RWPE2 (cell line): ENCODE data around the gene KDF1.

Source experiments
- ATAC-seq: fragments of 200-7000 bp; cut with Tn5 transposase; 3 replicates; pipeline ENCODE4 v1.9.1; 2021; ENCODE audit warnings: low read depth
- DNase-seq: peaks from one replicate; pipeline ENCODE4 v3.0.0-alpha.2; 2020; ENCODE audit warnings: low spot score
- H3K27ac ChIP-seq: fragments of 450-650 bp; 2 replicates; pipeline ENCODE4 v1.5.1; 2017; ENCODE audit warnings: mild to moderate bottlenecking; ENCODE audit not compliant: poor library complexity, severe bottlenecking
- H3K27me3 ChIP-seq: fragments of 250-450 bp; sonication (Bioruptor Pico); 2 replicates; pipeline ENCODE4 v1.5.1; 2021; ENCODE audit warnings: mild to moderate bottlenecking, moderate library complexity; ENCODE audit not compliant: insufficient read depth, poor library complexity, severe bottlenecking
- H3K36me3 ChIP-seq: fragments of 250-450 bp; sonication (Bioruptor Pico); 2 replicates; pipeline ENCODE4 v1.5.1; 2020; ENCODE audit warnings: low read depth, mild to moderate bottlenecking, moderate library complexity
- H3K4me1 ChIP-seq: fragments of 250-450 bp; sonication (Bioruptor Pico); 2 replicates; pipeline ENCODE4 v1.5.1; 2021; ENCODE audit warnings: mild to moderate bottlenecking, moderate library complexity; ENCODE audit not compliant: insufficient read depth, poor library complexity, severe bottlenecking
- H3K4me3 ChIP-seq: fragments of 250-450 bp; sonication (Bioruptor Pico); 2 replicates; pipeline ENCODE4 v1.5.1; 2021; ENCODE audit warnings: mild to moderate bottlenecking, moderate library complexity; ENCODE audit not compliant: severe bottlenecking
- H3K9me3 ChIP-seq: fragments of 250-450 bp; sonication (Bioruptor Pico); 2 replicates; pipeline ENCODE4 v1.5.1; 2021; ENCODE audit warnings: mild to moderate bottlenecking, moderate library complexity; ENCODE audit not compliant: severe bottlenecking
- CTCF ChIP-seq: fragments of 450-650 bp; IDR thresholded peaks from one replicate; pipeline ENCODE4 v1.5.1; 2017; ENCODE audit warnings: mild to moderate bottlenecking, moderate library complexity; ENCODE audit not compliant: poor library complexity, severe bottlenecking

The KDF1 gene

GRCh38 chr1:26945728-26946127 is 14.5 kb downstream of the KDF1 start:
- Histone ChIP-seq H3K4me3 (no peak overlapping the region), H3K36me3 (peaks cover 80% of the 10 kb centered on the region), H3K9me3 (no peaks in the 10 kb centered on the region), H3K4me1 (no peaks in the 10 kb centered on the region), H3K27me3 (no peaks in the 10 kb centered on the region), H3K27ac (no peak overlapping the region)
- TF ChIP-seq CTCF: no peak
- ATAC-seq (no peak), DNase-seq (no peak)

GRCh38 chr1:26945138-26945537 is 15.1 kb downstream of the KDF1 start:
- no peak overlapping the region for H3K27ac ChIP-seq
- H3K36me3 ChIP-seq: peaks cover 74% of the 10 kb centered on the region

GRCh38 chr1:26942656-26943055 is 17.6 kb downstream of the KDF1 start:
- DNase-seq (no peak), ATAC-seq (no peak)
- peaks cover 3% of the 10 kb centered on the region for H3K4me1 ChIP-seq
- H3K36me3 ChIP-seq: peaks cover 79% of the 10 kb centered on the region
- no peak overlapping the region for H3K27ac ChIP-seq
- H3K4me3 ChIP-seq: no peak overlapping the region
- H3K27me3 ChIP-seq: no peaks in the 10 kb centered on the region
- TF ChIP-seq CTCF: no peak
- no peaks in the 10 kb centered on the region for H3K9me3 ChIP-seq

More at GRCh38 chr1:26945138-26945537, 15.1 kb downstream of the KDF1 start:
- Histone ChIP-seq H3K27me3 (no peaks in the 10 kb centered on the region), H3K9me3 (no peaks in the 10 kb centered on the region), H3K4me1 (peaks cover 1% of the 10 kb centered on the region), H3K4me3 (no peak overlapping the region)
- no peak for ATAC-seq
- no peak for TF ChIP-seq CTCF
- no peak for DNase-seq

GRCh38 chr1:26941311-26941710 is 19.0 kb downstream of the KDF1 start:
- H3K27ac ChIP-seq: no peak overlapping the region
- no peak for TF ChIP-seq CTCF
- H3K27me3 ChIP-seq: no peaks in the 10 kb centered on the region
- no peak for ATAC-seq
- H3K4me1 ChIP-seq: peaks cover 3% of the 10 kb centered on the region
- DNase-seq: no peak
- no peaks in the 10 kb centered on the region for H3K9me3 ChIP-seq
- peaks cover 79% of the 10 kb centered on the region for H3K36me3 ChIP-seq
- H3K4me3 ChIP-seq: no peak overlapping the region

GRCh38 chr1:26938659-26939025 is 21.6 kb downstream of the KDF1 start:
- no peaks in the 10 kb centered on the region for H3K27me3 ChIP-seq
- no peak overlapping the region for H3K4me3 ChIP-seq
- no peaks in the 10 kb centered on the region for H3K9me3 ChIP-seq
- H3K36me3 ChIP-seq: peaks cover 73% of the 10 kb centered on the region
- TF ChIP-seq CTCF: no peak
- ATAC-seq (no peak), DNase-seq (no peak)
- peaks cover 3% of the 10 kb centered on the region for H3K4me1 ChIP-seq
- no peak overlapping the region for H3K27ac ChIP-seq
